Mesenchymal stem cell (in vitro differentiated cells and primary cell): ENCODE results near the gene SSH2.

Experiments
- DNase-seq: peaks from one replicate; pipeline ENCODE4 v3.0.0-alpha.2; 2013
- H2AFZ ChIP-seq: one replicate; pipeline ENCODE4 v1.6.1; 2013; ENCODE audit warnings: low read depth, mild to moderate bottlenecking, control low read depth, inconsistent platforms, low read length, moderate library complexity
- H2AK5ac ChIP-seq: 2 replicates; pipeline ENCODE4 v1.6.1; 2013; ENCODE audit warnings: low read length, moderate library complexity, mild to moderate bottlenecking, inconsistent platforms; ENCODE audit not compliant: severe bottlenecking
- H2BK120ac ChIP-seq: one replicate; pipeline ENCODE4 v1.6.1; 2013; ENCODE audit warnings: low read depth, mild to moderate bottlenecking, inconsistent platforms, low read length, moderate library complexity
- H2BK12ac ChIP-seq, 2 experiments: one replicate each; pipeline ENCODE4 v1.6.1; 2013; ENCODE audit warnings: inconsistent platforms in 2 of 2, low read length in 2 of 2, mild to moderate bottlenecking in 2 of 2, moderate library complexity in 2 of 2, control low read depth in 1 of 2
- H2BK15ac ChIP-seq: one replicate; pipeline ENCODE4 v1.6.1; 2013; ENCODE audit warnings: mild to moderate bottlenecking, low read depth, inconsistent platforms; ENCODE audit not compliant: poor library complexity, severe bottlenecking
- H2BK5ac ChIP-seq: 2 replicates; pipeline ENCODE4 v1.6.1; 2013; ENCODE audit warnings: low read depth, mild to moderate bottlenecking, low read length, control low read depth, inconsistent platforms; ENCODE audit not compliant: poor library complexity, severe bottlenecking
- H3K14ac ChIP-seq, 2 experiments: one replicate each; pipeline ENCODE4 v1.6.1; 2013; ENCODE audit warnings: inconsistent platforms in 2 of 2, low read length in 2 of 2, control low read depth in 1 of 2, mild to moderate bottlenecking in 1 of 2, moderate library complexity in 1 of 2
- H3K18ac ChIP-seq, 2 experiments: one replicate each; pipeline ENCODE4 v1.6.1; 2013; ENCODE audit warnings: inconsistent platforms in 2 of 2, low read length in 2 of 2, control low read depth in 1 of 2, low read depth in 1 of 2, mild to moderate bottlenecking in 1 of 2
- H3K23ac ChIP-seq, 2 experiments: one replicate each; pipeline ENCODE4 v1.6.1; 2013; ENCODE audit warnings: inconsistent platforms in 2 of 2, low read length in 2 of 2, mild to moderate bottlenecking in 2 of 2, moderate library complexity in 2 of 2, control low read depth in 1 of 2
- H3K27ac ChIP-seq: 2 replicates; pipeline ENCODE4 v1.5.1; 2013; ENCODE audit warnings: mild to moderate bottlenecking, moderate library complexity, low read length, control low read depth, inconsistent platforms; ENCODE audit not compliant: poor library complexity, severe bottlenecking
- H3K27me3 ChIP-seq, 2 experiments: 2 replicates each; pipeline versions ENCODE4 v1.6.1 to v1.7.0; 2013; ENCODE audit warnings: low read length in 2 of 2, mild to moderate bottlenecking in 2 of 2, moderate library complexity in 2 of 2, control low read depth in 1 of 2, inconsistent platforms in 1 of 2; ENCODE audit not compliant: control insufficient read depth in 1 of 2, insufficient read depth in 1 of 2
- H3K36me3 ChIP-seq, 2 experiments: 2 replicates each; pipeline versions ENCODE4 v1.6.1 to v1.7.0; 2013; ENCODE audit warnings: low read length in 2 of 2, control low read depth in 1 of 2, inconsistent platforms in 1 of 2, low read depth in 1 of 2, mild to moderate bottlenecking in 1 of 2; ENCODE audit not compliant: insufficient read depth in 2 of 2, control insufficient read depth in 1 of 2
- H3K4ac ChIP-seq, 2 experiments: one replicate each; pipeline ENCODE4 v1.6.1; 2013; ENCODE audit warnings: inconsistent platforms in 2 of 2, low read length in 2 of 2, mild to moderate bottlenecking in 2 of 2, moderate library complexity in 2 of 2, control low read depth in 1 of 2, low read depth in 1 of 2
- H3K4me1 ChIP-seq: 2 replicates; pipeline ENCODE4 v1.6.1; 2013; ENCODE audit warnings: low read depth, low read length, control low read depth; ENCODE audit not compliant: control insufficient read depth, insufficient read depth
- H3K4me2 ChIP-seq: 2 replicates; pipeline ENCODE4 v1.6.1; 2013; ENCODE audit warnings: low read length, mild to moderate bottlenecking, inconsistent platforms; ENCODE audit not compliant: poor library complexity, severe bottlenecking
- H3K4me3 ChIP-seq, 2 experiments: 2 replicates each; pipeline versions ENCODE4 v1.5.1 to v1.7.0; 2013; ENCODE audit warnings: low read length in 2 of 2, mild to moderate bottlenecking in 2 of 2, control low read depth in 1 of 2, low read depth in 1 of 2; ENCODE audit not compliant: insufficient read depth in 1 of 2
- H3K79me1 ChIP-seq: replicated peaks from 2 replicates; pipeline ENCODE4 v1.6.1; 2013; ENCODE audit warnings: mild to moderate bottlenecking, control low read depth, low read length, inconsistent platforms; ENCODE audit not compliant: poor library complexity, severe bottlenecking
- H3K9ac ChIP-seq: 2 replicates; pipeline ENCODE4 v1.7.0; 2013; ENCODE audit warnings: mild to moderate bottlenecking, low read length, moderate library complexity
- H3K9me3 ChIP-seq: 2 replicates; pipeline ENCODE4 v1.7.0; 2013; ENCODE audit warnings: mild to moderate bottlenecking, low read length; ENCODE audit not compliant: control insufficient read depth
- H4K8ac ChIP-seq: one replicate; pipeline ENCODE4 v1.6.1; 2013; ENCODE audit warnings: inconsistent platforms, mild to moderate bottlenecking, low read length, moderate library complexity
- H4K91ac ChIP-seq: one replicate; pipeline ENCODE4 v1.6.1; 2013; ENCODE audit warnings: mild to moderate bottlenecking, low read length, inconsistent platforms
- WGBS: methylation state at CpG from one replicate; pipeline ENCODE4 v1.1.7; 2013; ENCODE audit warnings: mixed read lengths; 5-methylcytosine and 5-hydroxymethylcytosine counted together

Gene SSH2

GRCh38 chr17:29607557-29608195 is 322.4 kb downstream of the SSH2 start:
- Histone ChIP-seq H3K23ac (no peak overlapping the region), H3K18ac (no peak overlapping the region), H3K27me3 (no peaks in the 10 kb centered on the region), H2BK15ac (no peak overlapping the region), H3K4me1 (peaks cover 7% of the 10 kb centered on the region), H2AFZ (no peak overlapping the region), H4K91ac (no peak overlapping the region), H4K8ac (no peak overlapping the region), H3K9me3 (no peaks in the 10 kb centered on the region), H3K14ac (no peak overlapping the region), H3K4ac (no peak overlapping the region), H3K27ac (no peak overlapping the region), H3K4me2 (no peak overlapping the region), H3K4me3 (no peak overlapping the region), H2BK120ac (no peak overlapping the region), H2BK5ac (no peak overlapping the region), H3K9ac (no peak overlapping the region), H3K79me1 (peaks cover 5% of the 10 kb centered on the region), H2BK12ac (no peak overlapping the region), H2AK5ac (no peak overlapping the region), H3K36me3 (peaks cover 0 to 25% of the 10 kb centered on the region in 2 experiments)
- 95% methylated on average over 29 of the region's 29 CpGs for WGBS
- DNase-seq: no peak

DNA sequence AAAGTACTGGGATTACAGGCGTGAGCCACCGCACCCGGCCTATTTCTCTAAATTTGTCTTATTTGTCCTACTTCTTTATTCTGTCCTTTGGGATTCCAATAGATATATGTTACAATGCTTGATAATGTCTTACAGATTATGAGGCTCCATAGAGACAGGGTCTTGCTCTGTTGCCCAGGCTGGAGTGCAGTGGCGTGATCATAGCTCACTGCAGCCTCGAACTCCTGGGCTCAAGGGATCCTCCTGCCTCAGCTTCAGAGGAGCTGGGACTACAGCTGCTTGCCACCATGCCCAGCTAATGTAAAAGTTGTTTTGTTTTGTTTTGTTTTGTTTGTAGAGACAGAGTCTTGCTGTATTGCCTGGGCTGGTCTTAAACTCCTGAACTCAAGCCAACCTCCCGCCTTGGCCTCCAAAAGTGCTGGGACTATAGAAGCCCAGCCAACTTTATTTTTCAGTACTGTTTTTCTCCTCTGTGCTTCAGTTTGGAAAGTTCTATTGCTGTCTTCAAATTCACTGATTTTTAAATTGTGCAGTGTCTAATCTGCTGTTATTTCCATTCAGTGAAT is 326.8 kb downstream of the SSH2 start:
- Histone ChIP-seq H3K27me3 (no peaks in the 10 kb centered on the region), H2AFZ (no peak overlapping the region), H2AK5ac (no peak overlapping the region), H3K4me1 (peaks cover 7% of the 10 kb centered on the region), H4K8ac (no peak overlapping the region), H3K4me3 (no peak overlapping the region), H3K14ac (no peak overlapping the region), H3K9ac (no peak overlapping the region), H3K18ac (no peak overlapping the region), H2BK5ac (no peak overlapping the region), H3K23ac (no peak overlapping the region), H3K4ac (no peak overlapping the region), H3K27ac (no peak overlapping the region), H4K91ac (no peak overlapping the region), H3K9me3 (no peaks in the 10 kb centered on the region), H2BK15ac (no peak overlapping the region), H3K36me3 (peaks cover 0 to 5% of the 10 kb centered on the region in 2 experiments), H3K79me1 (peaks cover 10% of the 10 kb centered on the region), H2BK12ac (no peak overlapping the region), H2BK120ac (no peak overlapping the region), H3K4me2 (no peak overlapping the region)
- no peak for DNase-seq
- WGBS: 96% methylated on average over 2 of the region's 6 CpGs

DNA sequence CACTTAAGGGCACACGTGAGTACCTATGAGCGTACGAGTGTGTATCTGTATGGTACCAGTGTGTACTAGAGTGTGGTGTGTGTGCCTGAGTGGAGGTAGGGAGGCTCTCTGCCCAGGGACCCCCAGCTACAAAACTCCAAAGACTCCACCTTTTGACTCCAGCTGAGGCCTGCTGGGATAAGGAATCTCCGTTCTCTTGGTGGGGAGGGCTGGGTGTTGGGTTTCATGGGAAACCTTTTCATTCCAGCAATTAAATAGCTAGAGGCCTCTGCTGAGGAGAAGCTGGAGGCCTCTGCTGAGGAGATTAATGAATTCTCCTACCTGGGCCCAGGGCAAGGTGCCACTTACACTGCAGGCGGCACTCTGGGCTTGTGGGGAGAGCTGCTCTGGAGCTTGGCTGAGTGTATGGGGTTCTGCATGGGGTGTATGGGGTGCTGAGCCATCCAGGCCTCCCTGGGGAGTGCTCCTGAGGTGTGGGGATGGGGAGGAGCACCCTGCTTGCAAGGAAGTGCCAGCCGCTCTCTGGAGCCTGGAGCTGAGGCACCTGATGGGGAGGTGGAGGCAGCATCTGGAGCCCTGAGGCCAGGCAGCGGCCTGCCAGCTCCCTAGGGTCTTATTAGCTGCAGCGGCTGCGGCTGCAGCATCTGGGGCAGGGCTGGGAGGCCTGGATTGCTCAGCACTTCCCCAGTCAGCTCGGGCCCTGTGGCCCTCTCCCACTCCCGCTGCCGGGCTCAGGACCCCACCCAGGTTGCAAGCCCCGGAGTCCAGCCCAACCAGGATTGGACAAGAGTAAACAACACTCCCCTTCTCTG is 332.5 kb downstream of the SSH2 start:
- Histone ChIP-seq H2BK120ac (no peak overlapping the region), H3K27ac (no peak overlapping the region), H3K23ac (no peak overlapping the region), H3K9me3 (no peaks in the 10 kb centered on the region), H3K9ac (no peak overlapping the region), H2BK15ac (no peak overlapping the region), H3K79me1 (peaks cover 14% of the 10 kb centered on the region), H4K8ac (peak overlapping the region; percentile 39), H3K4me2 (no peak overlapping the region), H2AK5ac (no peak overlapping the region), H2BK12ac (no peak overlapping the region), H2BK5ac (no peak overlapping the region), H2AFZ (no peak overlapping the region), H3K14ac (no peak overlapping the region), H3K4ac (no peak overlapping the region), H4K91ac (no peak overlapping the region), H3K27me3 (no peaks in the 10 kb centered on the region), H3K4me1 (peaks cover 31% of the 10 kb centered on the region), H3K36me3 (no peaks in the 10 kb centered on the region), H3K18ac (peak overlapping the region in 1 of 2 experiments; percentile 41), H3K4me3 (no peak overlapping the region)
- no peak for DNase-seq
- 47% methylated on average over 11 of the region's 13 CpGs for WGBS

- WGBS: 68% methylated on average over 8 of the region's 9 CpGs
These were observed 333.2 kb downstream of the SSH2 start for GRCh38 chr17:29596811-29597210.

More at GRCh38 chr17:29596811-29597210, 333.2 kb downstream of the SSH2 start:
- Histone ChIP-seq H3K4me3 (no peak overlapping the region), H3K79me1 (peaks cover 12% of the 10 kb centered on the region), H3K36me3 (no peaks in the 10 kb centered on the region), H2AK5ac (no peak overlapping the region), H2BK15ac (no peak overlapping the region), H3K9me3 (no peaks in the 10 kb centered on the region), H2BK120ac (no peak overlapping the region), H2AFZ (no peak overlapping the region), H3K4me2 (no peak overlapping the region), H3K4ac (no peak overlapping the region), H3K9ac (no peak overlapping the region), H4K91ac (no peak overlapping the region), H3K27ac (no peak overlapping the region), H3K18ac (no peak overlapping the region), H3K4me1 (peaks cover 38% of the 10 kb centered on the region), H3K23ac (no peak overlapping the region), H2BK12ac (no peak overlapping the region), H2BK5ac (no peak overlapping the region), H3K14ac (no peak overlapping the region), H4K8ac (no peak overlapping the region), H3K27me3 (no peaks in the 10 kb centered on the region)
- no peak for DNase-seq
